ENCODE measurements around the gene MLH3. TPM values are rescaled to one million over a fixed set of nuclear protein-coding genes. Genes with fewer than 3 reads are reported as not detected.

Gene MLH3
- polyA plus RNA-seq, 1 experiment = 5.7 TPM

DNA sequence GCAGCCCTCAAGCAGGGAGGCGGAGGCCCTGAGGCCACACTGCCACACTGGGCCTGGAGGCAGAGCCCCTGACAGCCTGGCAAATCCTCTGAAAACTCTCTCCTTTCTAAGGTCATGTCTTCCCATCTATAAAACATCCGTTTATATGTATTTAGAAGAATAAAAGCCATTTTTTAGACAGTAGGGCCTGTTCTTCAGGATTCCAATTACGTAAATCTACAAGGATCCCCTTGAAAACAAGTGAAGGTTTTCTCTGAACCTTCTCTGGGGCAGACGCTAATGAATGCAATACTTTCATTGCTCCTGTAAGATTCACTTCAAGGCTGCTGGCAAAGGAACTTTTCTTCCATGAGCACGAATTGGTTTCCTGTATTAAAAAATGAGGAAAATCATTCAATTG, 35.8 kb downstream of the MLH3 start:
- no peak for DNase-seq (ENCODE audit: low read depth)
- TF ChIP-seq CTCF (IDR thresholded peaks at IDR 0.05; ENCODE audit: insufficient read depth, low read depth, low read length) = no peak
- Histone ChIP-seq H3K36me3 (ENCODE audit: control insufficient read depth, insufficient read depth, low read length) (peaks cover 10% of the 10 kb centered on the region), H3K4me3 (ENCODE audit: low read depth, low read length) (no peak overlapping the region), H3K27me3 (ENCODE audit: control insufficient read depth, insufficient read depth, low read length) (no peaks in the 10 kb centered on the region)
- ChIA-PET CTCF (interaction anchor here (1.1 kb wide), 1 partner anchor 33 kb away, joined by 3 read pairs; no protein-coding TSS in a partner anchor), POLR2A (no interaction called here)

- ChIA-PET CTCF (interaction anchor here (1.1 to 1.2 kb wide), 3 partner anchors 9 to 66 kb away, joined by 3 to 6 read pairs (median 4); partner anchors contain the start of gene EIF2B2), POLR2A (no interaction called here)
- no peak for DNase-seq (ENCODE audit: low read depth)
- Histone ChIP-seq H3K4me3 (ENCODE audit: low read depth, low read length) (no peak overlapping the region), H3K36me3 (ENCODE audit: control insufficient read depth, insufficient read depth, low read length) (peaks cover 20% of the 10 kb centered on the region), H3K27me3 (ENCODE audit: control insufficient read depth, insufficient read depth, low read length) (no peaks in the 10 kb centered on the region)
- no peak for TF ChIP-seq CTCF (IDR thresholded peaks at IDR 0.05; ENCODE audit: insufficient read depth, low read depth, low read length)
Measured at GRCh38 chr14:75013290-75013689, 38.0 kb downstream of the MLH3 start.

DNA sequence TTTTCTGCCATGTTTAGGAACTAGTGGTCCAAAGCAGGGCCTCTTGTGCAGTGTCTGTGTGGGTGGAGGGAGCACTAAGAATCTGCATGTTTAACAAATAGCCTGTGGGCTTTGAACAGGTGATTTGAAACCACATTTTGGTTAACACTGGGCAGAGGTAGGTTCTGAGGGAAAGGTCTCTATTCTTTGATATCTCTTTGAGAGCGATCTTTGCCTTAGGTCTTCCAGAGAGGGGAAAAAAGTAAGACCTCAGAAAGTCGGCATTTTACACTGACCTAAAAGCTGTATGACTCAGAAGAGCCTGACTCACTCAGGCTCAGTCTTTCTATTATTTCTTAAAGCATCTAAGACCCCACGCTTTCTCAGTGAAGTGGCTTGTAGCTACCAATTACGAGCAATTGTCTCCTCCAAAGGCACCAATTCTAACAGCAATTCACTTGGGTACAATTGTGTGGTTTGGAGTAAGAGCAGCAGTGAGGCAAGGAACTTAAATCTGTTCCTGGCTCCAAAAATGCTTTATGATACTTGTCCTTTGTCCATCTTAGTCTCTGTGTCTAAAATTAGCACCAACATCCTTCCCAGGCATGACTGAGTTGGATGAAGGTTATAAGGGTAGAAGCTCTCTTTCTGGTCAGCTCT, 39.8 kb downstream of the MLH3 start:
- Histone ChIP-seq H3K4me3 (ENCODE audit: low read depth, low read length) (no peak overlapping the region), H3K36me3 (ENCODE audit: control insufficient read depth, insufficient read depth, low read length) (peaks cover 22% of the 10 kb centered on the region), H3K27me3 (ENCODE audit: control insufficient read depth, insufficient read depth, low read length) (no peaks in the 10 kb centered on the region)
- TF ChIP-seq CTCF (IDR thresholded peaks at IDR 0.05; ENCODE audit: insufficient read depth, low read depth, low read length) = no peak
- POLR2A ChIA-PET = interaction anchor here (0.6 kb wide), 1 partner anchor 92 kb away, joined by 3 read pairs; no protein-coding TSS in a partner anchor
- DNase-seq (ENCODE audit: low read depth) = peak; percentile 17
- CTCF ChIA-PET = interaction anchor here (1.0 to 1.5 kb wide), 3 partner anchors 33 to 106 kb away, joined by 3 read pairs; no protein-coding TSS in a partner anchor

DNA sequence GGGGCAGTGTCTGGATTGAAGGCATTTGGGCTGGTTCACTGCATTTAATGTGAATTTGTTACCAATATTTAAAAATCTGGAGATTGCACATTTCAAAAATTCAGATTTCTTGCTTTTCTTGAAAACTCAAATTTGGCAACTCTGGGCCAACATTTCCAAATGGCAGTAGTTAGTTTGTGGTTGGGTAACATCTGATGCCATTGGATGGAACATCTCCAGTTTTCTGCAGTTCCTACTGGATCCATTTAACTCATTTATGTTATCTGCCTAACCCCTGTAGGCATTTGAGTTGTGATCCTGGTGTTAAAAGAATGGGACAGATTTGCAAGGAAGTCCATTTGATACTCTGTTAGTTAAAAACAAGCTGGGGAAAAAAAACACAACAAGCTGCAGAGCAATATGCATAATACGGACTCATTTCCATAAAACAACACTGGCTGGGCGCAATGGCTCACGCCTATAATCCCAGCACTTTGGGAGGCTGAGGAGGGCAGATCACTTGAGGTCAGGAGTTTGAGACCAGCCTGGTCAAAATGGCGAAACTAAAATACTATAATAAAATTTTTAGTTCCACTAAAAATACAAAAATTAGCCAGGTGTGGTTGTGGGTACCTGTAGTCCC, 40.7 kb downstream of the MLH3 start:
- H3K27me3 ChIP-seq (ENCODE audit: control insufficient read depth, insufficient read depth, low read length) = no peaks in the 10 kb centered on the region
- no peak for DNase-seq (ENCODE audit: low read depth)
- peaks cover 24% of the 10 kb centered on the region for H3K36me3 ChIP-seq (ENCODE audit: control insufficient read depth, insufficient read depth, low read length)
- ChIA-PET CTCF (interaction anchor here (0.6 kb wide), 1 partner anchor 132 kb away, joined by 3 read pairs; no protein-coding TSS in a partner anchor), POLR2A (no interaction called here)
- H3K4me3 ChIP-seq (ENCODE audit: low read depth, low read length) = no peak overlapping the region
- TF ChIP-seq CTCF (IDR thresholded peaks at IDR 0.05; ENCODE audit: insufficient read depth, low read depth, low read length) = no peak

DNA sequence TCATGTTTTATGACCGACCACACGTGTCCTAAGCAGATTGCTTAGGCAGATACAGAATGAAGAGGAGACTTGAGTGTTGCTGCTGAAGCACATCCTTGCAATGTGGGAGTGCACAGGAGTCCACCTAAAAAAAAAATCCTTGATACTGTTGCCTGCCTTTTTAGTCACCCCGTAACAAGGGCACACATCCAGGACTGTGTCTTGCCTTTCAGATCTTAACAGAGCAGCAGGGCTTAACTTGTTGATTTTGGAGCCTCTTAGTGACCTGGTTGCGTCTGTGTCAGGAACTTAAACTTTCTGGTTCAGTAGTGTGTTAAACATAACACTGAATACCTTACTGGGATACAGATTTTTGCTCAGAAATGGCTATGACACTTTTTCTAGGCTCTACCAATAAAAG, 42.1 kb downstream of the MLH3 start:
- H3K36me3 ChIP-seq (ENCODE audit: control insufficient read depth, insufficient read depth, low read length) = peaks cover 23% of the 10 kb centered on the region
- no peak overlapping the region for H3K4me3 ChIP-seq (ENCODE audit: low read depth, low read length)
- CTCF ChIA-PET = interaction anchor here (1.4 kb wide), 1 partner anchor 14 kb away, joined by 3 read pairs; no protein-coding TSS in a partner anchor
- no peak for TF ChIP-seq CTCF (IDR thresholded peaks at IDR 0.05; ENCODE audit: insufficient read depth, low read depth, low read length)
- H3K27me3 ChIP-seq (ENCODE audit: control insufficient read depth, insufficient read depth, low read length) = no peaks in the 10 kb centered on the region
- POLR2A ChIA-PET = no interaction called here
- no peak for DNase-seq (ENCODE audit: low read depth)

Measured in BJ (cell line).